H7 (cell line): ENCODE data around the gene CDK19. TPM values are rescaled to one million over a fixed set of nuclear protein-coding genes. Genes with fewer than 3 reads are reported as not detected.
"Not testable (repeated sequence)": the region's sequence is repeated elsewhere in the genome, so short reads cannot be mapped to it uniquely, and the experiment has no call there.

ENCODE experiments used
- DNase-seq: peaks from one replicate; pipeline ENCODE4 v3.0.0; 2012
- H3K27me3 ChIP-seq: 2 replicates; pipeline ENCODE4 v1.6.0; 2011; ENCODE audit warnings: mild to moderate bottlenecking, low read length; ENCODE audit not compliant: control insufficient read depth, insufficient read depth
- H3K36me3 ChIP-seq: replicated peaks from 2 replicates; pipeline ENCODE4 v1.5.1; 2011; ENCODE audit warnings: low read length; ENCODE audit not compliant: control insufficient read depth, insufficient read depth
- H3K4me3 ChIP-seq: 2 replicates; pipeline ENCODE4 v1.5.1; 2011; ENCODE audit warnings: low read depth, mild to moderate bottlenecking, control low read depth, low read length, moderate library complexity; ENCODE audit not compliant: insufficient read depth
- total RNA-seq: library from RNA; depleted of rRNA; stranded (reverse); fragments of >200 nt; shearing (Covaris generic); gene quantifications from 2 replicates; pipeline ENCODE4 v1.2.3, GENCODE V29; 2014

CDK19 gene
- total RNA-seq, 1 experiment from 2014 or later, result 2.3 TPM

- Histone ChIP-seq H3K27me3 (no peaks in the 10 kb centered on the region), H3K36me3 (no peaks in the 10 kb centered on the region), H3K4me3 (no peak overlapping the region)
- no peak for DNase-seq
Measured at GRCh38 chr6:110826236-110827129, 11.2 kb upstream of the CDK19 start.

DNA sequence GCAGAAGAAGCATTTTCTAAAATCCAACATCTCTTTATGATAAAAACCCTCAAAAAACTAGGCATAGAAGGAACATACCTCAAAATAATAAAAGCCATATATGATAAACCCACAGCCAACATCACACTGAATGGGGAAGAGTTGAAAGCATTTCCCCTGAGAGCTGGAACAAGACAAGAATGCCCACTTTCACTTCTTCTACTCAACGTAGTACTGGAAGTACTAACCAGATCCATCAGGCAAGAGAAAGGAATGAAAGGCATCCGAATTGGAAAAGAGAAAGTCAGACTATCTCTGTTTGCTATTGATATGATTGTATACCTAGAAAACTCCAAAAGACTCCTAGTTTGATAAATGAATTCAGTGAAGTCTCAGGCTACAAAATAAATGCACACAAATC is 7.9 kb upstream of the CDK19 start:
- H3K36me3 ChIP-seq, result no peaks in the 10 kb centered on the region
- no peaks in the 10 kb centered on the region for H3K27me3 ChIP-seq
- DNase-seq, result no peak
- no peak overlapping the region for H3K4me3 ChIP-seq

- no peak for DNase-seq
- H3K36me3 ChIP-seq, result no peaks in the 10 kb centered on the region
Measured at GRCh38 chr6:110822249-110822648, 7.0 kb upstream of the CDK19 start.

GRCh38 chr6:110816677-110817076 is 1.4 kb upstream of the CDK19 start:
- no peaks in the 10 kb centered on the region for H3K27me3 ChIP-seq
- DNase-seq, result no peak
- H3K4me3 ChIP-seq, result no peak overlapping the region
- H3K36me3 ChIP-seq, result no peaks in the 10 kb centered on the region

More at GRCh38 chr6:110822249-110822648, 7.0 kb upstream of the CDK19 start:
- Histone ChIP-seq H3K27me3 (no peaks in the 10 kb centered on the region), H3K4me3 (no peak overlapping the region)

DNA sequence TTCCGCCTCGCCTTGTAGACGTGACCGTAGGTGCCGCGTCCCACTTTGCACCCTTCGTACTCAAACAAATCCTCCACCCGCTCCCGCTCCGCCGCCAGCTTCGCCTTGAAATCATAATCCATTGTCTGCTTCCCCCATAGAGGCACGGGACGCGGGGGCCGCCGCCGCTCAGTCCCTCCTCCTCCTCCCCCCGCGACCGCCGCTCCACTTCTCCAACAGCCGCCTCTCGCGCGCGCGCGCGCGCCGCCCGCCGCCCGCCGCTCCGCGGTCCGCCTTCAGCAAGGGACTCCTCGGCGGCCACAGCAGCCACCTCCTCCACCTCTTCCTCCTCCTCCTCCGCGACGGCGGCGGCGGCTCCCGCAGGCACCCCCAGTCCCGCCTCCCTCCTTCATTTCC is 256 bp downstream of the CDK19 start:
- no peak for DNase-seq
- no peaks in the 10 kb centered on the region for H3K27me3 ChIP-seq
- H3K36me3 ChIP-seq, result no peaks in the 10 kb centered on the region
- peak overlapping the region; percentile 91 for H3K4me3 ChIP-seq

DNA sequence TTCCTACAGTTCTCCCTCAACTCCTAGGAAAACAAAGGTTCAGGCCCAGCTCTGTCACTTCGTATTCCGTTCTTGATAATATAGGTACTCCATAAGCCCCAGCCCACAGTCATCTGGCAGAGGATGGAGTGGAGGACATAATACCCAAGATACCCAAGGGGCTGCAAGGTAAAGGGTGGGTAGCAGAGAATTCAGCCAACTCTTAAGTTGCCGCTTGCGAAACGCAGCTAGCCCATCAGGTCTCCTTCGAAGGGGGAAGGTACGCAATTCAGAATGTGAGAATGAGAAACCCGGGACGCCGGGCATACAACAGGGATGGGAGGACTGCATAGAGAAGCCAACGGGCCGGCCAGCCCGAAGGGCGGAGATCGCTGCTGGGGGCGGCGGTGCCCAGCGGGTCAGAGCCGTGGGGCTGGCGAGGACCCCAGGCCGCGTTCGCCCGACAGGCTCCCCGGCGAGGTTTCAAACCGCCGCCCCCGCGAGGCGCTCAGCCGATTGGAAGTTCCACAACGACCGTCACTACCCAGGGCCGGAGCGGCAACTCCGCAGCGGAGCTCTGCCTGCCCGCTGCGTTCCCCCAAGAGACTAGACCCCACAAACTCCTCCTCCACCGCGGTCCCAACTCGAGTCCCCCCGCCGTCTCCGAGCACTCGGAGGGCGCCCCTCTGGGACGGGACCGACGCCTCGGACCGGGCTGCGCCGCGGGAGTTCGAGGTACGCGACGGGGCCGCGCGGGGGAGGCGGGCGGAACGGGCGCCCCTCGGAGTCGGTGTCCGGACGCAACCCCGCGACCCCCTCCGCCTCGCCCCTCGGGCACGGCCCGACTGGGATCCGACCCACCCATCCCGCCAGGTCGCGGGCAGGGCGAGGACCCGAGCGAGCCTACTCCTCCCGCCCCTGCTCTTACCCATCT is 911 bp downstream of the CDK19 start:
- H3K27me3 ChIP-seq, result no peaks in the 10 kb centered on the region
- DNase-seq, result peak; percentile 81
- H3K36me3 ChIP-seq, result no peaks in the 10 kb centered on the region
- peak overlapping the region; percentile 91 for H3K4me3 ChIP-seq

DNA sequence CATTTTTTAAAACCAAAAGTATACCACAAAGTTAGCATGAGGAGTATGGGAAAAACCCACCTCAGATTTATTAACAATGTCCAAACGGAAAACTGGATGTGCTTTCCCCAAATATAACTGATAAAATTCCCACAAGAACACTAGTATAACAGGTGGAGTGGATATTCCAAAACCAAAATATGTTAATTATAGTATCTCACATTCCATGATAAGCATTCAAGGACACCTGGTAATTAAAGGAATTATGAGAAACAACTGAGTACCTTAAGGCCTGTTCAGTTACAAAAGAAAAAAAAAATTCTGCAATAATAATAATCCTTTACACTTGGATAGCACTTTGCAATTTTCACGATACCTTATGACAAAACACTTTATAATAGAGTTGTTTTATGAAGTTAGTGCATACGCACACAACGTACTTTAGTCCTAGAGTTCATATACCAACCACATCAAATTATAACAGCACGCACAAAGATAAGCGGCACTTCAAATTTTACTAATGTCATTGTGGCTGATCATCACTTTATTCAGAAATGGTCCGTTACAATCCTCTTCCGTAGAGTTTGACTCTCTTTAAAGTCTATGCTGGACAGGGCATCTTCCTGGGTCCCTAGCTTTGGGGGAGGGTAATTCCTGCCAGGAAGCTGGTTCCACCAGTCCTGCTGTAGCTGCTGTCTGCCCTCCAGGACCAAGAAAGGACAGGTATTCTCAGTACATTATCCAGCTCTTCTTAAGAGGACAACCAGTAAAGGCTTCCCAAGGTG is 1.7 kb downstream of the CDK19 start:
- Histone ChIP-seq H3K36me3 (no peaks in the 10 kb centered on the region), H3K27me3 (no peaks in the 10 kb centered on the region), H3K4me3 (peak overlapping the region; percentile 91)
- peak; percentile 54 for DNase-seq

- Histone ChIP-seq H3K27me3 (no peaks in the 10 kb centered on the region), H3K4me3 (no peak overlapping the region), H3K36me3 (no peaks in the 10 kb centered on the region)
- DNase-seq, result no peak
Measured at GRCh38 chr6:110812719-110813118, 2.5 kb downstream of the CDK19 start.

GRCh38 chr6:110810896-110811586 is 4.2 kb downstream of the CDK19 start:
- Histone ChIP-seq H3K36me3 (no peaks in the 10 kb centered on the region), H3K27me3 (no peaks in the 10 kb centered on the region), H3K4me3 (no peak overlapping the region)
- no peak for DNase-seq

GRCh38 chr6:110809792-110810191 is 5.5 kb downstream of the CDK19 start:
- Histone ChIP-seq H3K4me3 (no peak overlapping the region), H3K36me3 (no peaks in the 10 kb centered on the region), H3K27me3 (no peaks in the 10 kb centered on the region)
- DNase-seq, result no peak

GRCh38 chr6:110802175-110802574 is 13.1 kb downstream of the CDK19 start:
- H3K4me3 ChIP-seq, H3K27me3 ChIP-seq, H3K36me3 ChIP-seq, DNase-seq: not testable (repeated sequence)

DNA sequence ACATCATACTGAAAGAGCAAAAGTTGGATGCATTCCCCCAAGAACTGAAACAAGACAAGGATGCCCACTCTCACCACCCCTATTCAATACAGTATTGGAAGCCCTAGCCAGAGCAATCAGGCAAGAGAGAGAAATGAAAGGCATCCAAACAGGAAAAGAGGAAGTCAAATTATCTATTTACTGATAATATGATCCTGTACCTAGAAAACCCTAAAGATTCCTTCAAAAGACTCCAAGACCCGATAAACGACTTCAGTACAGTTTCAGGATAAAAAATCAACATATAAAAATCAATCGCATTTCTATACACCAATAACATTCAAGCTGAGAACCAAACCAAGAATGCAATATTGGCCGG is 14.5 kb downstream of the CDK19 start:
- DNase-seq, result no peak
- H3K36me3 ChIP-seq, result no peaks in the 10 kb centered on the region
- H3K4me3 ChIP-seq, result no peak overlapping the region
- H3K27me3 ChIP-seq, result no peaks in the 10 kb centered on the region

DNA sequence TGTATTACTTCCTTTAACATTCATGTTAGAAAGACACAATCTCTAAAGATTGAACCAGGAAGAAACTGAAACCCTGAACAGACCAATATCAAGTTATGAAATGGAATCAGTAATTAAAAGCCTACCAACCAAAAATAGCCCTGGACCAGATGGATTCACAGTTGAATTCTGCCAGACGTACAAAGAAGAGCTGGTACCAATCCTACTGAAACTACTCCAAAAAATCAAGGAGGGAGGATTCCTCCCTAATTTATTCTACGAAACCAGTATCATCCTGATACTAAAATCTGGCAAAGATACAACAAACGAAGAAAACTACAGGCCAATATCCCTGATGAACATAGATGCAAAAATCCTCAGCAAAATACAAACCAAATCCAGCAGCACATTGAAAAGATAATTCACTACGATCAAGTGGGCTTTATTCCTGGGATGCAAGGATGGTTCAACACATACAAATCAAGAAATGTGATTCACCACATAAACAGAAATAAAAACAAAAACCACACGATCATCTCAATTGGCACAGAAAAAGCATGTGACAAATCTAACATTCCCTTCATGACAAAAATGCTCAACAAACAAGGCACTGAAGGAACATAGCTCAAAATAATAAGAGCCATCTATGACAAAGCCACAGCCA is 15.0 kb downstream of the CDK19 start:
- Histone ChIP-seq H3K4me3 (no peak overlapping the region), H3K27me3 (no peaks in the 10 kb centered on the region), H3K36me3 (no peaks in the 10 kb centered on the region)
- no peak for DNase-seq
